WTC11 (cell line): ENCODE measurements around the gene GRIFIN. TPM values are rescaled to one million over a fixed set of nuclear protein-coding genes. Genes with fewer than 3 reads are reported as not detected.

Experiments used
- ATAC-seq: fragments of 200-7000 bp; cut with Tn5 transposase; 2 replicates; pipeline ENCODE4 v1.10.0; 2021; ENCODE audit warnings: mild to moderate bottlenecking, moderate library complexity
- CTCF ChIA-PET: fragments of 300-600 bp; sonication (Branson Sonifier 250); formaldehyde crosslinking; loops from one replicate; lab custom pipeline; 2021; ENCODE audit warnings: antibody characterized with exemption; lab: Charles Lee
- POLR2A ChIA-PET: fragments of 350-600 bp; sonication (Branson Sonifier 250); formaldehyde crosslinking; loops from one replicate; lab custom pipeline; 2021; ENCODE audit warnings: antibody characterized with exemption; lab: Charles Lee
- DNase-seq: peaks from one replicate; pipeline ENCODE4 v3.0.0; 2021; ENCODE audit warnings: low spot score
- H3K27ac Mint-ChIP-seq: 2 replicates; pipeline ENCODE4 v1.8.0; 2021; ENCODE audit warnings: mixed read lengths
- H3K27me3 Mint-ChIP-seq: 2 replicates; pipeline ENCODE4 v1.8.0; 2021; ENCODE audit warnings: low read depth, mild to moderate bottlenecking, moderate library complexity, mixed read lengths
- H3K36me3 Mint-ChIP-seq: 2 replicates; pipeline ENCODE4 v1.8.0; 2021; ENCODE audit warnings: mixed read lengths
- H3K4me1 Mint-ChIP-seq: 2 replicates; pipeline ENCODE4 v1.8.0; 2022; ENCODE audit warnings: mixed read lengths
- H3K4me3 Mint-ChIP-seq: 2 replicates; pipeline ENCODE4 v1.8.0; 2021; ENCODE audit warnings: mild to moderate bottlenecking, moderate library complexity, mixed read lengths
- H3K9me3 Mint-ChIP-seq: 2 replicates; pipeline ENCODE4 v1.8.0; 2021; ENCODE audit warnings: mixed read lengths
- CDX4 ChIP-seq: fragments of 250-450 bp; sonication (Bioruptor Pico); IDR thresholded peaks from 2 replicates; pipeline ENCODE4 v1.9.0; 2021; ENCODE audit warnings: moderate library complexity, mild to moderate bottlenecking, inconsistent platforms, borderline replicate concordance
- CREM ChIP-seq: sonication (generic); formaldehyde crosslinking; IDR thresholded peaks from 2 replicates; pipeline ENCODE4 v1.8.1; 2022; ENCODE audit warnings: mild to moderate bottlenecking, missing genetic modification reagents, moderate library complexity
- ERG ChIP-seq: fragments of 250-450 bp; sonication (Bioruptor Pico); IDR thresholded peaks from 2 replicates; pipeline ENCODE4 v1.8.0; 2021; ENCODE audit warnings: mild to moderate bottlenecking
- ETV6 ChIP-seq: sonication (generic); formaldehyde crosslinking; IDR thresholded peaks from 2 replicates; pipeline ENCODE4 v1.8.1; 2022; ENCODE audit warnings: mild to moderate bottlenecking, missing genetic modification reagents
- GTF2I ChIP-seq: fragments of 250-450 bp; sonication (Bioruptor Pico); conservative IDR thresholded peaks from 2 replicates; pipeline ENCODE4 v1.4.0; 2021; ENCODE audit warnings: mild to moderate bottlenecking
- IRF2 ChIP-seq: sonication (generic); formaldehyde crosslinking; IDR thresholded peaks from 2 replicates; pipeline ENCODE4 v1.8.0; 2022; ENCODE audit warnings: low read depth, missing genetic modification reagents, borderline replicate concordance
- MXD4 ChIP-seq: fragments of 250-450 bp; sonication (Bioruptor Pico); IDR thresholded peaks from 2 replicates; pipeline ENCODE4 v1.8.0; 2021; ENCODE audit warnings: mild to moderate bottlenecking, moderate library complexity, borderline replicate concordance
- NFATC4 ChIP-seq: fragments of 250-450 bp; sonication (Bioruptor Pico); IDR thresholded peaks from 2 replicates; pipeline ENCODE4 v1.9.0; 2021; ENCODE audit warnings: mild to moderate bottlenecking
- NFYB ChIP-seq: sonication (generic); formaldehyde crosslinking; conservative IDR thresholded peaks from 2 replicates; pipeline ENCODE4 v1.8.0; 2022; ENCODE audit warnings: low read depth, missing genetic modification reagents
- PREB ChIP-seq: sonication (generic); formaldehyde crosslinking; IDR thresholded peaks from 2 replicates; pipeline ENCODE4 v1.8.1; 2022; ENCODE audit warnings: mild to moderate bottlenecking, missing genetic modification reagents, moderate library complexity, borderline replicate concordance
- RORB ChIP-seq: fragments of 250-450 bp; sonication (Bioruptor Pico); IDR thresholded peaks from 2 replicates; pipeline ENCODE4 v1.9.0; 2021; ENCODE audit warnings: mild to moderate bottlenecking
- SMAD3 ChIP-seq: sonication (generic); formaldehyde crosslinking; IDR thresholded peaks from 2 replicates; pipeline ENCODE4 v1.8.0; 2022; ENCODE audit warnings: missing genetic modification reagents, mild to moderate bottlenecking, borderline replicate concordance
- USF1 ChIP-seq: sonication (generic); formaldehyde crosslinking; IDR thresholded peaks from 2 replicates; pipeline ENCODE4 v1.8.0; 2022; ENCODE audit warnings: mild to moderate bottlenecking, missing genetic modification reagents
- ZNF121 ChIP-seq: sonication (generic); formaldehyde crosslinking; IDR thresholded peaks from 2 replicates; pipeline ENCODE4 v1.8.0; 2023; ENCODE audit warnings: missing genetic modification reagents
- ZNF138 ChIP-seq: sonication (generic); formaldehyde crosslinking; conservative IDR thresholded peaks from 2 replicates; pipeline ENCODE4 v1.8.1; 2022; ENCODE audit warnings: mild to moderate bottlenecking, moderate library complexity, missing genetic modification reagents
- ZNF219 ChIP-seq: sonication (generic); formaldehyde crosslinking; IDR thresholded peaks from 2 replicates; pipeline ENCODE4 v1.8.0; 2023; ENCODE audit warnings: missing genetic modification reagents, mild to moderate bottlenecking, borderline replicate concordance
- ZNF396 ChIP-seq: fragments of 250-450 bp; sonication (Bioruptor Pico); IDR thresholded peaks from 2 replicates; pipeline ENCODE4 v1.8.0; 2021; ENCODE audit warnings: mild to moderate bottlenecking, moderate library complexity, borderline replicate concordance
- ZNF423 ChIP-seq: fragments of 250-450 bp; sonication (Bioruptor Pico); IDR thresholded peaks from 2 replicates; pipeline ENCODE4 v2.1.2; 2022; ENCODE audit warnings: mild to moderate bottlenecking, moderate library complexity
- total RNA-seq: library from RNA; stranded (reverse); gene quantifications from 3 replicates; pipeline ENCODE4 v1.2.3, GENCODE V29; 2021

GRIFIN gene
- total RNA-seq, 1 experiment from 2014 or later: not detected

- TF ChIP-seq ZNF219 (CRISPR knock-in tag) (no peak), CREM (no peak), IRF2 (CRISPR knock-in tag) (no peak)
Observed at GRCh38 chr7:2512179-2512661, 36.0 kb upstream of the GRIFIN start (continued).

GRCh38 chr7:2511769-2512168, 35.6 kb upstream of the GRIFIN start:
- CTCF ChIA-PET: interaction anchor here (1.3 kb wide), 1 partner anchor 11 kb away, joined by 3 read pairs; no protein-coding TSS in a partner anchor

GRCh38 chr7:2510909-2511768, 34.9 kb upstream of the GRIFIN start:
- TF ChIP-seq MXD4 (CRISPR knock-in tag) (no peak), NFYB (no peak), RORB (CRISPR knock-in tag) (no peak), ZNF138 (no peak), PREB (no peak), CDX4 (CRISPR knock-in tag) (no peak), ZNF121 (CRISPR knock-in tag) (no peak), ZNF423 (CRISPR knock-in tag) (no peak; the same call in 1 of the 2 replicates)
- peak; percentile 17; the same call in 1 of the 2 replicates for ATAC-seq
- H3K4me3 Mint-ChIP-seq: no peak overlapping the region
- peaks cover 5% of the 10 kb centered on the region for H3K4me1 Mint-ChIP-seq
- CTCF ChIA-PET: interaction anchor here (0.8 to 1.3 kb wide), 2 partner anchors 10 to 86 kb away, joined by 3 to 4 read pairs; no protein-coding TSS in a partner anchor
- POLR2A ChIA-PET: interaction anchor here (0.8 kb wide), 1 partner anchor 14 kb away, joined by 3 read pairs; no protein-coding TSS in a partner anchor
- no peaks in the 10 kb centered on the region for H3K36me3 Mint-ChIP-seq
- DNase-seq: no peak
- H3K27me3 Mint-ChIP-seq: no peaks in the 10 kb centered on the region
- H3K9me3 Mint-ChIP-seq: no peaks in the 10 kb centered on the region
- H3K27ac Mint-ChIP-seq: no peak overlapping the region

More at GRCh38 chr7:2511769-2512168, 35.6 kb upstream of the GRIFIN start:
- Mint-ChIP-seq H3K36me3 (no peaks in the 10 kb centered on the region), H3K4me1 (peaks cover 8% of the 10 kb centered on the region), H3K27me3 (no peaks in the 10 kb centered on the region), H3K4me3 (no peak overlapping the region), H3K27ac (no peak overlapping the region), H3K9me3 (no peaks in the 10 kb centered on the region)
- POLR2A ChIA-PET: no interaction called here
- no peak for DNase-seq
- no peak for ATAC-seq
- TF ChIP-seq NFATC4 (no peak), USF1 (CRISPR knock-in tag) (no peak), SMAD3 (CRISPR knock-in tag) (no peak), RORB (CRISPR knock-in tag) (no peak), ERG (CRISPR knock-in tag) (no peak), ETV6 (no peak), GTF2I (no peak), ZNF396 (CRISPR knock-in tag) (no peak)
